SK-N-SH (cell line): ENCODE results near the gene TRAM2. TPM values are rescaled to one million over a fixed set of nuclear protein-coding genes. Genes with fewer than 3 reads are reported as not detected.

Source experiments
- CTCF ChIA-PET: fragments of 300-600, 350-600 bp; formaldehyde crosslinking; extraction: SDS; loops from one replicate; lab custom pipeline; 2021; lab: Yijun Ruan, JAX
- POLR2A ChIA-PET: fragments of 350-600 bp; sonication (Branson Sonifier 250); formaldehyde crosslinking; extraction: SDS; loops from one replicate; lab custom pipeline; 2020; ENCODE audit warnings: antibody characterized with exemption, inconsistent platforms; lab: Yijun Ruan, JAX
- DNase-seq: peaks from one replicate; pipeline ENCODE4 v3.0.0; 2012
- H2AFZ ChIP-seq: fragments of 200-600 bp; sonication (generic); 2 replicates; pipeline ENCODE4 v1.8.1; 2016; ENCODE audit warnings: antibody characterized with exemption, mild to moderate bottlenecking, low read depth
- H3F3A ChIP-seq: fragments of 200-600 bp; sonication (generic); replicated peaks from 2 replicates; pipeline ENCODE3; 2016; ENCODE audit warnings: antibody characterized with exemption, mild to moderate bottlenecking; ENCODE audit not compliant: insufficient read depth
- H3K27ac ChIP-seq, 2 experiments: fragments of 200-500 bp in 1 of 2; fragments of 200-600 bp in 1 of 2; sonication (Bioruptor generic) in 1 of 2; sonication (generic), shearing (Covaris generic) in 1 of 2; 2 replicates each; pipeline versions ENCODE4 v1.5.1 to v1.6.1; 2014 to 2016; ENCODE audit warnings: low read depth in 2 of 2, inconsistent platforms in 1 of 2, low read length in 1 of 2, mild to moderate bottlenecking in 1 of 2, mixed read lengths in 1 of 2
- H3K27me3 ChIP-seq: fragments of 200-600 bp; sonication (generic), shearing (Covaris generic); 2 replicates; pipeline ENCODE4 v1.6.1; 2016; ENCODE audit warnings: mixed run types; ENCODE audit not compliant: insufficient read depth
- H3K36me3 ChIP-seq, 2 experiments: fragments of 200-500 bp in 1 of 2; fragments of 200-600 bp in 1 of 2; sonication (Bioruptor generic) in 1 of 2; sonication (generic) in 1 of 2; replicated peaks in 1 of 2; 2 replicates each; pipeline versions ENCODE3 to v1.5.1; 2014 to 2016; ENCODE audit warnings: low read length in 1 of 2, mild to moderate bottlenecking in 1 of 2; ENCODE audit not compliant: insufficient read depth in 2 of 2, control insufficient read depth in 1 of 2
- H3K4me1 ChIP-seq, 2 experiments: fragments of 200-500 bp in 1 of 2; fragments of 200-600 bp in 1 of 2; sonication (Bioruptor generic) in 1 of 2; sonication (generic), shearing (Covaris generic) in 1 of 2; 2 replicates each; pipeline versions ENCODE4 v1.5.1 to v1.6.1; 2014 to 2016; ENCODE audit warnings: low read depth in 1 of 2, low read length in 1 of 2, mixed run types in 1 of 2; ENCODE audit not compliant: insufficient read depth in 2 of 2, control insufficient read depth in 1 of 2
- H3K4me2 ChIP-seq: fragments of 200-600 bp; sonication (generic), shearing (Covaris generic); 2 replicates; pipeline ENCODE4 v1.6.1; 2017; ENCODE audit warnings: mixed run types
- H3K4me3 ChIP-seq, 2 experiments: fragments of 200-500 bp in 1 of 2; fragments of 200-600 bp in 1 of 2; sonication (Bioruptor generic) in 1 of 2; sonication (generic), shearing (Covaris generic) in 1 of 2; 2 replicates each; pipeline versions ENCODE4 v1.5.1 to v1.8.1; 2014 to 2016; ENCODE audit warnings: low read depth in 2 of 2, inconsistent platforms in 1 of 2, low read length in 1 of 2, mild to moderate bottlenecking in 1 of 2, mixed read lengths in 1 of 2, moderate library complexity in 1 of 2
- H3K79me2 ChIP-seq: fragments of 200-600 bp; sonication (generic); 2 replicates; pipeline ENCODE4 v1.8.1; 2017; ENCODE audit warnings: mild to moderate bottlenecking; ENCODE audit not compliant: insufficient read depth
- H3K9ac ChIP-seq: fragments of 200-600 bp; sonication (generic); 2 replicates; pipeline ENCODE4 v1.6.1; 2017; ENCODE audit warnings: mixed run types
- H3K9me2 ChIP-seq: fragments of 200-600 bp; sonication (generic); 2 replicates; pipeline ENCODE4 v1.6.1; 2017; ENCODE audit warnings: mixed run types
- H3K9me3 ChIP-seq: fragments of 200-600 bp; sonication (generic); 2 replicates; pipeline ENCODE4 v1.6.1; 2017; ENCODE audit warnings: mixed run types, mild to moderate bottlenecking, moderate library complexity
- H4K20me1 ChIP-seq: fragments of 200-600 bp; sonication (generic); 2 replicates; pipeline ENCODE4 v1.6.1; 2017; ENCODE audit warnings: mild to moderate bottlenecking, mixed run types; ENCODE audit not compliant: insufficient read depth
- EP300 ChIP-seq, 2 experiments: IDR thresholded peaks; 2 replicates each; pipeline versions ENCODE4 v1.4.0 to v1.6.1; 2012; ENCODE audit warnings: borderline replicate concordance in 1 of 2, low read depth in 1 of 2, low read length in 1 of 2
- FOSL2 ChIP-seq: IDR thresholded peaks from 2 replicates; pipeline ENCODE4 v1.4.0; 2012; ENCODE audit warnings: low read depth, mild to moderate bottlenecking, moderate library complexity, borderline replicate concordance
- JUND ChIP-seq: IDR thresholded peaks from 2 replicates; pipeline ENCODE4 v1.4.0; 2012
- MEF2A ChIP-seq: IDR thresholded peaks from 2 replicates; pipeline ENCODE4 v1.4.0; 2012; ENCODE audit warnings: low read depth, borderline replicate concordance
- MXI1 ChIP-seq: IDR thresholded peaks from 2 replicates; pipeline ENCODE4 v1.6.1; 2012; ENCODE audit warnings: mild to moderate bottlenecking, low read depth, low read length, improper control_type of control experiment
- NFIC ChIP-seq: IDR thresholded peaks from 2 replicates; pipeline ENCODE4 v1.4.0; 2012; ENCODE audit warnings: borderline replicate concordance
- RXRA ChIP-seq: IDR thresholded peaks from 2 replicates; pipeline ENCODE4 v1.4.0; 2012; ENCODE audit warnings: low read depth, mild to moderate bottlenecking, borderline replicate concordance
- TCF12 ChIP-seq: IDR thresholded peaks from 2 replicates; pipeline ENCODE4 v1.4.0; 2012
- TEAD4 ChIP-seq: IDR thresholded peaks from 2 replicates; pipeline ENCODE4 v1.4.0; 2012; ENCODE audit warnings: mild to moderate bottlenecking, borderline replicate concordance; ENCODE audit not compliant: insufficient read depth
- YY1 ChIP-seq: IDR thresholded peaks from 2 replicates; pipeline ENCODE4 v1.4.0; 2012; ENCODE audit warnings: low read depth, mild to moderate bottlenecking
- WGBS: methylation state at CpG from one replicate; pipeline ENCODE4 v1.1.6; 2017; ENCODE audit warnings: low lambda C conversion rate; 5-methylcytosine and 5-hydroxymethylcytosine counted together
- polyA plus RNA-seq, 3 experiments: library from polyadenylated mRNA; depleted of rRNA; stranded (reverse); fragments of >200 nt; gene quantifications; 2 replicates each; pipeline ENCODE4 v1.2.3, GENCODE V29; 2012
- TF ChIP-seq, protein P1 (sequence below): IDR thresholded peaks from 2 replicates; pipeline ENCODE4 v1.6.1; 2012; ENCODE audit warnings: mild to moderate bottlenecking, low read depth, low read length, moderate library complexity
- TF ChIP-seq, protein P2 (sequence below): IDR thresholded peaks from 2 replicates; pipeline ENCODE4 v1.4.0; 2012; ENCODE audit warnings: low read depth
- TF ChIP-seq, protein P3 (sequence below): fragments of 150-350 bp; IDR thresholded peaks from 2 replicates; pipeline ENCODE4 v1.6.1; 2016; ENCODE audit warnings: mild to moderate bottlenecking, low read depth, low read length

TRAM2 gene
- polyA plus RNA-seq, 1 of the 3 experiments (the other 2 are of a cell fraction) = 26.4 TPM

DNA sequence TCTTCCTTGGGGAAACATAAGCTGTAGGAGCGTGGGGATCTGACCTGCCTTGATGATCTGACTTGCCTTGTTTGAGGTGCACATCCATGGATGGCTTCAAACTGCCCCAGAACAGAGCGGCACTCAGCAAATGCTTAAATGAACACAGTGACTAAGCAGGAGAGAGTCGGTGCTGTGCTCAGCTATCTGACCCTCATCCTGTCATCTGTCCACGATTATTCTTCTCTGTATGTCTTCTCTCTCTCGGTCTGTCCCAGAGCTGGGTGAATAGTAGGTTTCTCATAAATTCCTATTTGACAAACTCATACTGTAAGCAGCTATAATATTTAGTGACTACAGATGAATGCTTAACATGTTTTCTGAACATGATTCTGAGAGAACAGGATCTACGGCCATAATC, 37.3 kb downstream of the TRAM2 start (continued):
- TF ChIP-seq, protein P1, sequence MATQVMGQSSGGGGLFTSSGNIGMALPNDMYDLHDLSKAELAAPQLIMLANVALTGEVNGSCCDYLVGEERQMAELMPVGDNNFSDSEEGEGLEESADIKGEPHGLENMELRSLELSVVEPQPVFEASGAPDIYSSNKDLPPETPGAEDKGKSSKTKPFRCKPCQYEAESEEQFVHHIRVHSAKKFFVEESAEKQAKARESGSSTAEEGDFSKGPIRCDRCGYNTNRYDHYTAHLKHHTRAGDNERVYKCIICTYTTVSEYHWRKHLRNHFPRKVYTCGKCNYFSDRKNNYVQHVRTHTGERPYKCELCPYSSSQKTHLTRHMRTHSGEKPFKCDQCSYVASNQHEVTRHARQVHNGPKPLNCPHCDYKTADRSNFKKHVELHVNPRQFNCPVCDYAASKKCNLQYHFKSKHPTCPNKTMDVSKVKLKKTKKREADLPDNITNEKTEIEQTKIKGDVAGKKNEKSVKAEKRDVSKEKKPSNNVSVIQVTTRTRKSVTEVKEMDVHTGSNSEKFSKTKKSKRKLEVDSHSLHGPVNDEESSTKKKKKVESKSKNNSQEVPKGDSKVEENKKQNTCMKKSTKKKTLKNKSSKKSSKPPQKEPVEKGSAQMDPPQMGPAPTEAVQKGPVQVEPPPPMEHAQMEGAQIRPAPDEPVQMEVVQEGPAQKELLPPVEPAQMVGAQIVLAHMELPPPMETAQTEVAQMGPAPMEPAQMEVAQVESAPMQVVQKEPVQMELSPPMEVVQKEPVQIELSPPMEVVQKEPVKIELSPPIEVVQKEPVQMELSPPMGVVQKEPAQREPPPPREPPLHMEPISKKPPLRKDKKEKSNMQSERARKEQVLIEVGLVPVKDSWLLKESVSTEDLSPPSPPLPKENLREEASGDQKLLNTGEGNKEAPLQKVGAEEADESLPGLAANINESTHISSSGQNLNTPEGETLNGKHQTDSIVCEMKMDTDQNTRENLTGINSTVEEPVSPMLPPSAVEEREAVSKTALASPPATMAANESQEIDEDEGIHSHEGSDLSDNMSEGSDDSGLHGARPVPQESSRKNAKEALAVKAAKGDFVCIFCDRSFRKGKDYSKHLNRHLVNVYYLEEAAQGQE = no peak

DNA sequence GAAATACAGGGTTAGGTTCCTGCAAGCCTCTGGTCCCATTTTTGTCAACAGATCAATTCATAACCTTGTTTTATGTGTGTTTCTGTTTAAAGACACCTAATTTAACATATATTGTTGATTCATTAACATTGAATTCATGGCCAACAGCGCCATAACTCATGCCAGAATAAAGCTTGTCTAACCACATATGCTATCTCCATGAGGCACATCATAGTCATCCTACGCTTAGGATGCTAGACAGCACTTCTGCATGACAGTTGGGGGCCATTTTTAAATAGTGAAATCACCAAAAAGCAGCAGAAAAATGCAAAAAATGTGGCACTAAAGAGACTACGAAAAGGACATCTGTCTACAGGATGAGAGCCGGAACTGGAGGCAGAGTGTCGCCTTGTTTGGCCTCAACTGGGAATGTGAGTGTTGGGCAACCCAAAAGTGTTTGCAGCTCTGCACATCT, 37.9 kb downstream of the TRAM2 start:
- POLR2A ChIA-PET = interaction anchor here (1.2 kb wide), 1 partner anchor 23 kb away, joined by 3 read pairs; no protein-coding TSS in a partner anchor
- H3K9ac ChIP-seq = peak overlapping the region; percentile 23; the same call in 1 of the 2 replicates
- TF ChIP-seq, protein P2, sequence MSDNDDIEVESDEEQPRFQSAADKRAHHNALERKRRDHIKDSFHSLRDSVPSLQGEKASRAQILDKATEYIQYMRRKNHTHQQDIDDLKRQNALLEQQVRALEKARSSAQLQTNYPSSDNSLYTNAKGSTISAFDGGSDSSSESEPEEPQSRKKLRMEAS = 0 out of 2 replicates have a peak, but pooled peaks have one; percentile 16
- TF ChIP-seq MEF2A (no peak), JUND (peak; percentile 60), NFIC (0 out of 2 replicates have a peak, but pooled peaks have one; percentile 35), EP300 (IDR thresholded peaks at IDR 0.05; ENCODE audit: borderline replicate concordance in 1 of 2, low read depth in 1 of 2, low read length in 1 of 2) (peak in 1 of 2 experiments; percentile 57; a peak in 2 of 4 replicates), YY1 (peak; percentile 29; the same call in 1 of the 2 replicates), TEAD4 (0 out of 2 replicates have a peak, but pooled peaks have one; percentile 31), RXRA (peak; percentile 59; the same call in 1 of the 2 replicates), FOSL2 (peak; percentile 68; the same call in 1 of the 2 replicates), TCF12 (peak; percentile 78), MXI1 (no peak)
- TF ChIP-seq, protein P3, sequence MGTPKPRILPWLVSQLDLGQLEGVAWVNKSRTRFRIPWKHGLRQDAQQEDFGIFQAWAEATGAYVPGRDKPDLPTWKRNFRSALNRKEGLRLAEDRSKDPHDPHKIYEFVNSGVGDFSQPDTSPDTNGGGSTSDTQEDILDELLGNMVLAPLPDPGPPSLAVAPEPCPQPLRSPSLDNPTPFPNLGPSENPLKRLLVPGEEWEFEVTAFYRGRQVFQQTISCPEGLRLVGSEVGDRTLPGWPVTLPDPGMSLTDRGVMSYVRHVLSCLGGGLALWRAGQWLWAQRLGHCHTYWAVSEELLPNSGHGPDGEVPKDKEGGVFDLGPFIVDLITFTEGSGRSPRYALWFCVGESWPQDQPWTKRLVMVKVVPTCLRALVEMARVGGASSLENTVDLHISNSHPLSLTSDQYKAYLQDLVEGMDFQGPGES = no peak
- TF ChIP-seq, all 33 proteins: peak for 9
- Histone ChIP-seq H3K9me2 (no peaks in the 10 kb centered on the region), H3K27me3 (no peaks in the 10 kb centered on the region), H3K79me2 (peaks cover 83% of the 10 kb centered on the region), H3K36me3 (peaks cover 8 to 12% of the 10 kb centered on the region in 2 experiments), H3F3A (peaks cover 52% of the 10 kb centered on the region), H2AFZ (no peak overlapping the region), H3K4me3 (no peak overlapping the region), H3K27ac (peak overlapping the region; percentile 87), H3K4me1 (peaks cover 51 to 76% of the 10 kb centered on the region in 2 experiments), H3K4me2 (peak overlapping the region; percentile 54), H4K20me1 (no peaks in the 10 kb centered on the region), H3K9me3 (no peaks in the 10 kb centered on the region)
- CTCF ChIA-PET = interaction anchor here (0.9 kb wide), 1 partner anchor 122 kb away, joined by 3 read pairs; no protein-coding TSS in a partner anchor
- no peak for DNase-seq
- 31% methylated on average over 5 of the region's 5 CpGs for WGBS
